H9 (cell line): ENCODE measurements around the gene MARCHF9. TPM values are rescaled to one million over a fixed set of nuclear protein-coding genes. Genes with fewer than 3 reads are reported as not detected.
A peak's percentile ranks its signal among the peaks of the same experiment; 100 is the strongest.

Experiments
- DNase-seq: peaks from one replicate; pipeline ENCODE4 v3.0.0-alpha.2; 2017
- H2AFZ ChIP-seq: one replicate; pipeline ENCODE4 v1.6.1; 2013; ENCODE audit warnings: mild to moderate bottlenecking, low read length, control low read depth, moderate library complexity
- H2AK5ac ChIP-seq: 2 replicates; pipeline ENCODE4 v1.6.1; 2013; ENCODE audit warnings: low read length, control low read depth, mixed read lengths; ENCODE audit not compliant: insufficient read length
- H2BK120ac ChIP-seq: one replicate; pipeline ENCODE4 v1.6.1; 2013; ENCODE audit warnings: low read depth, mild to moderate bottlenecking, low read length, control low read depth, inconsistent platforms; ENCODE audit not compliant: poor library complexity, severe bottlenecking
- H2BK12ac ChIP-seq: 2 replicates; pipeline ENCODE4 v1.6.1; 2013; ENCODE audit warnings: low read length, control low read depth, mixed read lengths, low read depth; ENCODE audit not compliant: insufficient read length
- H2BK15ac ChIP-seq: 2 replicates; pipeline ENCODE4 v1.6.1; 2013; ENCODE audit warnings: low read depth, low read length, control low read depth
- H2BK20ac ChIP-seq: one replicate; pipeline ENCODE4 v1.6.1; 2013; ENCODE audit warnings: low read depth, mild to moderate bottlenecking, low read length, control low read depth, inconsistent platforms; ENCODE audit not compliant: poor library complexity, severe bottlenecking
- H2BK5ac ChIP-seq: 2 replicates; pipeline ENCODE4 v1.6.1; 2013; ENCODE audit warnings: low read length, control low read depth, mixed read lengths; ENCODE audit not compliant: insufficient read length
- H3K14ac ChIP-seq: 2 replicates; pipeline ENCODE4 v1.6.1; 2013; ENCODE audit warnings: low read length, control low read depth; ENCODE audit not compliant: insufficient read depth
- H3K18ac ChIP-seq: 2 replicates; pipeline ENCODE4 v1.6.1; 2013; ENCODE audit warnings: low read depth, mild to moderate bottlenecking, mixed read lengths, low read length, control low read depth; ENCODE audit not compliant: insufficient read length
- H3K23ac ChIP-seq: 2 replicates; pipeline ENCODE4 v1.6.1; 2013; ENCODE audit warnings: low read length, control low read depth, mixed read lengths, low read depth; ENCODE audit not compliant: insufficient read length
- H3K23me2 ChIP-seq: 2 replicates; pipeline ENCODE4 v1.6.1; 2013; ENCODE audit warnings: low read depth, mild to moderate bottlenecking, mixed read lengths, low read length, control low read depth; ENCODE audit not compliant: insufficient read length, poor library complexity, severe bottlenecking
- H3K27ac ChIP-seq: 2 replicates; pipeline ENCODE4 v1.5.1; 2013; ENCODE audit warnings: low read length, control low read depth, mixed read lengths, low read depth; ENCODE audit not compliant: insufficient read length
- H3K27me3 ChIP-seq: 2 replicates; pipeline ENCODE4 v1.6.1; 2013; ENCODE audit warnings: low read length, control low read depth, inconsistent platforms; ENCODE audit not compliant: insufficient read depth
- H3K4ac ChIP-seq: 2 replicates; pipeline ENCODE4 v1.6.1; 2013; ENCODE audit warnings: low read depth, mild to moderate bottlenecking, control low read depth, inconsistent platforms, low read length, moderate library complexity
- H3K4me1 ChIP-seq: 2 replicates; pipeline ENCODE4 v1.6.1; 2013; ENCODE audit warnings: low read length, control low read depth, inconsistent platforms; ENCODE audit not compliant: insufficient read depth
- H3K4me2 ChIP-seq: 2 replicates; pipeline ENCODE4 v1.6.1; 2013; ENCODE audit warnings: low read length, control low read depth, mixed read lengths; ENCODE audit not compliant: insufficient read length, insufficient read depth
- H3K56ac ChIP-seq: 2 replicates; pipeline ENCODE4 v1.6.1; 2013; ENCODE audit warnings: low read depth, mild to moderate bottlenecking, mixed read lengths, low read length, control low read depth; ENCODE audit not compliant: insufficient read length
- H3K79me1 ChIP-seq: 2 replicates; pipeline ENCODE4 v1.6.1; 2013; ENCODE audit warnings: low read depth, mild to moderate bottlenecking, moderate library complexity, low read length, control low read depth, inconsistent platforms; ENCODE audit not compliant: insufficient read depth, poor library complexity, severe bottlenecking
- H3K79me2 ChIP-seq: 2 replicates; pipeline ENCODE4 v1.6.1; 2013; ENCODE audit warnings: low read length, control low read depth, inconsistent platforms; ENCODE audit not compliant: insufficient read depth
- H3K9ac ChIP-seq: 2 replicates; pipeline ENCODE4 v1.6.1; 2013; ENCODE audit warnings: low read length, control low read depth, mixed read lengths; ENCODE audit not compliant: insufficient read length; ENCODE audit errors: extremely low read depth
- H3K9me3 ChIP-seq: one replicate; pipeline ENCODE4 v1.6.1; 2013; ENCODE audit warnings: low read depth, low read length, inconsistent platforms; ENCODE audit not compliant: control insufficient read depth
- H3T11ph ChIP-seq: one replicate; pipeline ENCODE4 v1.6.1; 2013; ENCODE audit warnings: mild to moderate bottlenecking, low read length, control low read depth, inconsistent platforms
- H4K20me1 ChIP-seq: one replicate; pipeline ENCODE4 v1.6.1; 2013; ENCODE audit not compliant: control insufficient read depth, insufficient read length, insufficient read depth
- H4K5ac ChIP-seq: 2 replicates; pipeline ENCODE4 v1.6.1; 2013; ENCODE audit warnings: low read depth, mild to moderate bottlenecking, mixed read lengths, low read length, control low read depth; ENCODE audit not compliant: insufficient read length
- H4K8ac ChIP-seq: replicated peaks from 2 replicates; pipeline ENCODE4 v1.6.1; 2013; ENCODE audit warnings: low read length, control low read depth, mixed read lengths, low read depth; ENCODE audit not compliant: insufficient read length
- H4K91ac ChIP-seq: 2 replicates; pipeline ENCODE4 v1.6.1; 2013; ENCODE audit warnings: low read depth, mild to moderate bottlenecking, moderate library complexity, mixed read lengths, low read length, control low read depth; ENCODE audit not compliant: insufficient read length
- H3K27ac Mint-ChIP-seq, 3 experiments: 2 replicates in 2 of 3; 3 replicates in 1 of 3; pipeline ENCODE4 v1.8.0; 2020 to 2021; ENCODE audit warnings: mixed read lengths in 3 of 3, mild to moderate bottlenecking in 1 of 3, moderate library complexity in 1 of 3
- H3K27me3 Mint-ChIP-seq: 2 replicates; pipeline ENCODE4 v1.8.0; 2021; ENCODE audit warnings: low read depth, mild to moderate bottlenecking, moderate library complexity, mixed read lengths
- H3K36me3 Mint-ChIP-seq, 3 experiments: 2 replicates in 2 of 3; 3 replicates in 1 of 3; pipeline ENCODE4 v1.8.0; 2020 to 2021; ENCODE audit warnings: low read depth in 3 of 3, mixed read lengths in 3 of 3; ENCODE audit not compliant: insufficient read depth in 1 of 3
- H3K4me1 Mint-ChIP-seq, 2 experiments: 2 replicates each; pipeline ENCODE4 v1.8.0; 2020; ENCODE audit warnings: mixed read lengths in 2 of 2
- H3K4me3 Mint-ChIP-seq, 2 experiments: 2 replicates in 1 of 2; 3 replicates in 1 of 2; pipeline ENCODE4 v1.8.0; 2020 to 2021; ENCODE audit warnings: mild to moderate bottlenecking in 2 of 2, mixed read lengths in 2 of 2, moderate library complexity in 1 of 2
- H3K9me3 Mint-ChIP-seq, 2 experiments: 2 replicates in 1 of 2; 3 replicates in 1 of 2; pipeline ENCODE4 v1.8.0; 2020; ENCODE audit warnings: mild to moderate bottlenecking in 2 of 2, mixed read lengths in 2 of 2, moderate library complexity in 1 of 2
- WGBS: extraction: QIAGEN DNeasy Blood & Tissue Kit; methylation state at CpG from one replicate; pipeline ENCODE4 v1.1.7; 2013; ENCODE audit warnings: missing lambda C conversion rate, low lambda C conversion rate, mixed read lengths; ENCODE audit not compliant: insufficient read length; ENCODE audit errors: extremely low coverage; 5-methylcytosine and 5-hydroxymethylcytosine counted together
- total RNA-seq: library from RNA; stranded (reverse); gene quantifications from 2 replicates; pipeline ENCODE4 v1.2.1, GENCODE V29; 2021
- TF ChIP-seq, protein P1 (sequence below): fragments of 200-600 bp; sonication (generic); conservative IDR thresholded peaks from 3 replicates; pipeline ENCODE4 v1.8.0; 2021; ENCODE audit warnings: antibody characterized with exemption, mild to moderate bottlenecking

The MARCHF9 gene
- total RNA-seq, 1 experiment from 2014 or later, result 20.5 TPM

DNA sequence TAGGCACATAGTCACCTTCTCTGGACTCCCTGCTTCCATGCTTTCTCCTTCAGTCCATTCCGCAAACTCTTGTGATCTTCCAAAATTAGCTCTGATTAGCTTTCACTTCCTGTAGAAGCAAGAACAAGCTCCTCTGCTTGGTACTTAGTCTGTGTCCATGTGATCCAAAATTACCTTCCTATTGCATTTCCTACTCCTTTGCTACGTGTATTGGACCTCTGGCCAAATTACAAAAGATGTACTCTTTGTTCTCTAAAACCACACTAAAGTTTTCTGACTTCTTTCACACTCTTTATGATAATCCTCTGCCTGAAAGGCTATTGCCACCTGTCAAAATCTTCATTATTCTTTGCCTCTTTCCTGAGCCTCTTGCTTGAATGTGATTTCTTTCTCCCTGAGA lies 26.9 kb downstream of the MARCHF9 start:
- H3K23ac ChIP-seq, result no peak overlapping the region
- H2AFZ ChIP-seq, result no peak overlapping the region
- no peaks in the 10 kb centered on the region; the same call in 1 of the 2 replicates for H3K79me2 ChIP-seq
- no peaks in the 10 kb centered on the region for H4K20me1 ChIP-seq
- peaks cover 4 to 7% of the 10 kb centered on the region in 2 experiments for H3K4me1 Mint-ChIP-seq
- peaks cover 0 to 3% of the 10 kb centered on the region in 2 experiments; a peak in 2 of 5 replicates for H3K9me3 Mint-ChIP-seq
- H4K5ac ChIP-seq, result no peak overlapping the region
- no peak for DNase-seq
- H3K4ac ChIP-seq, result no peak overlapping the region
- H3T11ph ChIP-seq, result no peak overlapping the region
- no peak overlapping the region for H2BK15ac ChIP-seq
- no peak overlapping the region for H4K8ac ChIP-seq
- no CpG with 5 or more reads among the region's 2 CpGs for WGBS
- no peak overlapping the region for H4K91ac ChIP-seq
- no peaks in the 10 kb centered on the region for H3K4me1 ChIP-seq
- H2BK12ac ChIP-seq, result no peak overlapping the region
- no peaks in the 10 kb centered on the region for H3K27me3 ChIP-seq
- H3K14ac ChIP-seq, result no peak overlapping the region
- no peak overlapping the region for H3K56ac ChIP-seq
- H3K23me2 ChIP-seq, result peaks cover 5% of the 10 kb centered on the region
- H3K27ac ChIP-seq, result no peak overlapping the region
- H3K18ac ChIP-seq, result no peak overlapping the region
- no peak overlapping the region for H3K4me2 ChIP-seq
- no peaks in the 10 kb centered on the region for H3K9me3 ChIP-seq
- H3K27ac Mint-ChIP-seq, result no peak overlapping the region
- H2AK5ac ChIP-seq, result no peak overlapping the region
- no peaks in the 10 kb centered on the region for H3K79me1 ChIP-seq
- H3K36me3 Mint-ChIP-seq, result peaks cover 14 to 26% (median 14%) of the 10 kb centered on the region in 3 experiments
- H3K9ac ChIP-seq, result no peak overlapping the region
- H3K4me3 Mint-ChIP-seq, result peak overlapping the region in 1 of 2 experiments; percentile 100; a peak in 2 of 5 replicates
- no peak overlapping the region for H2BK20ac ChIP-seq
- no peaks in the 10 kb centered on the region for H3K27me3 Mint-ChIP-seq
- no peak overlapping the region for H2BK5ac ChIP-seq
- H2BK120ac ChIP-seq, result no peak overlapping the region
- TF ChIP-seq, protein P1, sequence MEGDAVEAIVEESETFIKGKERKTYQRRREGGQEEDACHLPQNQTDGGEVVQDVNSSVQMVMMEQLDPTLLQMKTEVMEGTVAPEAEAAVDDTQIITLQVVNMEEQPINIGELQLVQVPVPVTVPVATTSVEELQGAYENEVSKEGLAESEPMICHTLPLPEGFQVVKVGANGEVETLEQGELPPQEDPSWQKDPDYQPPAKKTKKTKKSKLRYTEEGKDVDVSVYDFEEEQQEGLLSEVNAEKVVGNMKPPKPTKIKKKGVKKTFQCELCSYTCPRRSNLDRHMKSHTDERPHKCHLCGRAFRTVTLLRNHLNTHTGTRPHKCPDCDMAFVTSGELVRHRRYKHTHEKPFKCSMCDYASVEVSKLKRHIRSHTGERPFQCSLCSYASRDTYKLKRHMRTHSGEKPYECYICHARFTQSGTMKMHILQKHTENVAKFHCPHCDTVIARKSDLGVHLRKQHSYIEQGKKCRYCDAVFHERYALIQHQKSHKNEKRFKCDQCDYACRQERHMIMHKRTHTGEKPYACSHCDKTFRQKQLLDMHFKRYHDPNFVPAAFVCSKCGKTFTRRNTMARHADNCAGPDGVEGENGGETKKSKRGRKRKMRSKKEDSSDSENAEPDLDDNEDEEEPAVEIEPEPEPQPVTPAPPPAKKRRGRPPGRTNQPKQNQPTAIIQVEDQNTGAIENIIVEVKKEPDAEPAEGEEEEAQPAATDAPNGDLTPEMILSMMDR, result no peak
